Stimulated activated CD4-positive, alpha-beta T cell treated with anti-CD3 and anti-CD28 coated beads, Interleukin-12 subunit alpha, Interleukin-12 subunit beta, amount 100 ng/mL, for 48 hours (primary cell): Measurements from ENCODE around the gene IGFL3.

Experiments
- DNase-seq, 3 donors: peaks; one replicate each; pipeline ENCODE4 v3.0.0-alpha.2; 2020; ENCODE audit warnings: low read depth in 2 of 3, low spot score in 1 of 3

IGFL3 gene

DNA sequence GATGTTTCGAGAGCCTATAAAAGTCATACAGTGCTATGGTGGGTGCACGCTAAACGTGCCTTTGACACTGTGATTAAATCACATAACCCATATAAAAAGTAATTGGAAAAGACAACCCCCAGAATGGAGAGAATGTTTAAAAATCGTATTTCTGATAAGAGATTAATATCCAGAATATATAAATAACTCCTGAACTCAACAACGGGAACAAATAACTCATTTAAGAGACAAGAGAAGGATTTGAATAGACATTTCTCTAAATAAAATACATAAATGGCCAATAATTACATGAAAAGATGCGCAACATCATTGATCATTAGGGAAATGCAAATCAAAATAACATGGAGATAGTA is 46.7 kb downstream of the IGFL3 start:
- no peak for DNase-seq

DNA sequence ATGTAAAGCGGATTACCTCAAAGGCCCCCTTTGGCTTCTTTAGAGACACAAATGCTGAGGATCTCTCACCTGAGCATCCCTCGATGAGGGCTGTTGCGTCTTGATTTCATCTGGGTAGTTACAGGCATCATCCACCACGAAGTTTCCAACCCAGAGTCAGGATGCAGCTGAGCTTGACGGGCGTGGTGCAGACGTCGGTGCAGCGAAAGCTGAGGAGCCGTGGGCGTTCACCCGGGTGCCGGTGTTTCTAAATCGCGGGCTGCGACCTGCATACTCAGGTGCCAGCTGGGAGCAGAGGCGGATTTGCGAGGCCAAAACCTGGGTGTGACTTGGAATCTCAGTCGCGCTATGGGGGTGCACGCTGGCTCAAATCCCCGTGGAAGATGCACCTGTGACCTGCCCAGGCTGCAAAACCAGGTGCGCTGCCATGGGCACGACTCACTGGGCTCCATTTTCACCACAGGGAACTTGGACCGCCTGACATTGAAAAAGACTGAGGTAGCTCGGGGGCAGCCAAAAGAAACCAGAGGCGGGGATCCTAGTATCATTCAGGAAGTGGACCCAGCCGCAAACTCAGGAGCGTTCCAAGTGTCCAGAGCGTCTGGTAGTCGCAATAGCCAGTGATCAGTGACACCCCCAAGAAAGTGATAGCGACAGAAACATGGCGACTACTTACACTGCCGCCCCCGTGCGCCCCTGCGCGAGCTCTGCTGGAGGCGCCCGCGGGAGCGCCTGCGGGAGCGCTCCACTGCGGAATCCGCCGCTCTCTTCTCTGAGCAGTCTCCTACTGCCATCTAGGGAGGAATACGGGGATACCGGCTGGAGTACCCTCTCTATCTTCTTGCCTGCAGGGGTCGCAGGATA is 47.3 kb downstream of the IGFL3 start:
- peak; percentile 12 to 42 (median 34) for DNase-seq

- no peak for DNase-seq
Observed at GRCh38 chr19:46076031-46076880, 48.2 kb downstream of the IGFL3 start.

- DNase-seq: no peak
Observed at GRCh38 chr19:46073268-46073922, 51.1 kb downstream of the IGFL3 start.
